ENCODE results near the gene NTSR2. TPM values are rescaled to one million over a fixed set of nuclear protein-coding genes. Genes with fewer than 3 reads are reported as not detected.

The NTSR2 gene
- total RNA-seq, 1 donor from 2014 or later = not detected

- no peaks in the 10 kb centered on the region for H3K9me3 ChIP-seq (ENCODE audit: insufficient read depth, low read depth, low read length)
- H3K4me1 ChIP-seq (ENCODE audit: insufficient read depth, low read length) = peaks cover 2% of the 10 kb centered on the region
- no peak for FAIRE-seq
- no peaks in the 10 kb centered on the region for H3K79me2 ChIP-seq (ENCODE audit: insufficient read depth, low read length)
- Mint-ChIP-seq H3K9me3 (ENCODE audit: unreplicated experiment) (no peaks in the 10 kb centered on the region), H3K36me3 (ENCODE audit: low read depth, unreplicated experiment) (peaks cover 8% of the 10 kb centered on the region), H3K4me3 (ENCODE audit: unreplicated experiment) (no peak overlapping the region), H3K4me1 (ENCODE audit: low read depth, unreplicated experiment) (peaks cover 6% of the 10 kb centered on the region), H3K27me3 (ENCODE audit: low read depth, unreplicated experiment) (no peaks in the 10 kb centered on the region), H3K27ac (ENCODE audit: unreplicated experiment) (no peak overlapping the region)
- H3K27ac ChIP-seq (ENCODE audit: low read depth, low read length) = no peak overlapping the region
- no peak overlapping the region for H3K4me3 ChIP-seq (ENCODE audit: insufficient read depth, low read depth, low read length)
- H3K36me3 ChIP-seq (ENCODE audit: insufficient read depth, low read length) = no peaks in the 10 kb centered on the region
- H3K27me3 ChIP-seq (ENCODE audit: insufficient read depth, low read length) = peaks cover 9% of the 10 kb centered on the region
- no peak overlapping the region for H3K9ac ChIP-seq (ENCODE audit: low read length)
- no peak overlapping the region for H3K4me2 ChIP-seq (ENCODE audit: low read length)
- H2AFZ ChIP-seq (ENCODE audit: low read depth, low read length) = no peak overlapping the region
- TF ChIP-seq EZH2 (IDR thresholded peaks at IDR 0.05; ENCODE audit: insufficient read depth, low read length) (no peak), CTCF (IDR thresholded peaks at IDR 0.05; ENCODE audit: insufficient read depth, low read depth, low read length) (no peak)
- no peaks in the 10 kb centered on the region for H4K20me1 ChIP-seq (ENCODE audit: insufficient read depth, low read length)
- no peak for DNase-seq (ENCODE audit: low read depth)
These were observed 59.3 kb downstream of the NTSR2 start for GRCh38 chr2:11610624-11611242.

Other genes with a start within 250 kb of the NTSR2 start
- gene E2F6, start 204.0 kb downstream of the NTSR2 start, total RNA-seq = 20.3 and 22.1 TPM in 2 replicates
- gene GREB1, start 136.2 kb downstream of the NTSR2 start, total RNA-seq = 9.3 and 14.5 TPM in 2 replicates
- gene LPIN1, start 76.4 kb upstream of the NTSR2 start, total RNA-seq = 16.1 and 23.4 TPM in 2 replicates